Nephron (organoid): Measurements from ENCODE around the gene WNT2.

Source experiments
- H3K27ac Mint-ChIP-seq, 3 experiments: 2 replicates each; pipeline ENCODE4 v1.8.0; 2020; ENCODE audit warnings: mixed read lengths in 3 of 3, mild to moderate bottlenecking in 2 of 3, moderate library complexity in 1 of 3
- H3K27me3 Mint-ChIP-seq: 2 replicates; pipeline ENCODE4 v1.8.0; 2021; ENCODE audit warnings: low read depth, mild to moderate bottlenecking, moderate library complexity, mixed read lengths
- H3K36me3 Mint-ChIP-seq: 2 replicates; pipeline ENCODE4 v1.8.0; 2020; ENCODE audit warnings: low read depth, mixed read lengths
- H3K4me1 Mint-ChIP-seq: 2 replicates; pipeline ENCODE4 v1.8.0; 2020; ENCODE audit warnings: mixed read lengths
- H3K4me3 Mint-ChIP-seq, 3 experiments: 2 replicates each; pipeline ENCODE4 v1.8.0; 2020; ENCODE audit warnings: mild to moderate bottlenecking in 3 of 3, mixed read lengths in 3 of 3, moderate library complexity in 2 of 3
- H3K9me3 Mint-ChIP-seq: 2 replicates; pipeline ENCODE4 v1.8.0; 2020; ENCODE audit warnings: mixed read lengths
- CTCF ChIP-seq, 3 experiments: fragments of 200-600 bp; sonication (generic); IDR thresholded peaks; one replicate each; pipeline ENCODE4 v1.5.0; 2021; ENCODE audit warnings: antibody characterized with exemption in 3 of 3; ENCODE audit not compliant: unreplicated experiment in 3 of 3

The WNT2 gene

GRCh38 chr7:117320523-117320922 lies 2.3 kb downstream of the WNT2 start:
- peak overlapping the region in 2 of 3 experiments; percentile 55 to 69 for H3K4me3 Mint-ChIP-seq
- H3K27me3 Mint-ChIP-seq = peaks cover 84% of the 10 kb centered on the region
- no peak for TF ChIP-seq CTCF (IDR thresholded peaks at IDR 0.05; ENCODE audit: unreplicated experiment in 3 of 3)
- no peak overlapping the region for H3K27ac Mint-ChIP-seq
- peaks cover 8% of the 10 kb centered on the region for H3K9me3 Mint-ChIP-seq
- H3K36me3 Mint-ChIP-seq = no peaks in the 10 kb centered on the region
- H3K4me1 Mint-ChIP-seq = peaks cover 19% of the 10 kb centered on the region

GRCh38 chr7:117319181-117319580 lies 3.7 kb downstream of the WNT2 start:
- no peak overlapping the region for H3K4me3 Mint-ChIP-seq
- peaks cover 84% of the 10 kb centered on the region for H3K27me3 Mint-ChIP-seq
- H3K9me3 Mint-ChIP-seq = peaks cover 3% of the 10 kb centered on the region
- no peak overlapping the region for H3K27ac Mint-ChIP-seq
- H3K36me3 Mint-ChIP-seq = no peaks in the 10 kb centered on the region
- no peak for TF ChIP-seq CTCF (IDR thresholded peaks at IDR 0.05; ENCODE audit: unreplicated experiment in 3 of 3)
- H3K4me1 Mint-ChIP-seq = peaks cover 19% of the 10 kb centered on the region

DNA sequence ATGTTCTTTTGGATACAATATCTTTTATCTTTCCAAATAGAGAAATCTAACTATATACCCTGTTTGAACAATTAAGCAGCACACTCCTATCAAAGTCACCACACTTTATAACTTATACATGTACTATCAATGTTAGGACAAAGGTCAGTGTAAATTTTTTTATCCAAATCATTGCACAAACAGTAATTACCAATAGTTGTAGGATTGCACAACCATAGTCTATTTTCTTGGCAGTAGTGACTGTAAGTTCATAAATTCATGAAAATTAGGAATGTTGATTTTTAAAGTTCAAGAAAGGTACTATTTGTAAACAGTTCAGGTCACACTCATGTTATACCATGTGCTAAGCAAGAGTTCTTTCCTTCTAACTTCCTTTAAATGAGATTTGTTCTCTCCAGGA lies 9.3 kb downstream of the WNT2 start:
- no peak for TF ChIP-seq CTCF (IDR thresholded peaks at IDR 0.05; ENCODE audit: unreplicated experiment in 3 of 3)
- Mint-ChIP-seq H3K27me3 (peaks cover 32% of the 10 kb centered on the region), H3K4me3 (no peak overlapping the region), H3K4me1 (no peaks in the 10 kb centered on the region), H3K27ac (no peak overlapping the region), H3K36me3 (no peaks in the 10 kb centered on the region), H3K9me3 (no peaks in the 10 kb centered on the region)

GRCh38 chr7:117312593-117313580 lies 10.0 kb downstream of the WNT2 start:
- H3K9me3 Mint-ChIP-seq = no peaks in the 10 kb centered on the region
- no peaks in the 10 kb centered on the region for H3K36me3 Mint-ChIP-seq
- no peak overlapping the region for H3K4me3 Mint-ChIP-seq
- peaks cover 25% of the 10 kb centered on the region for H3K27me3 Mint-ChIP-seq
- TF ChIP-seq CTCF (IDR thresholded peaks at IDR 0.05; ENCODE audit: unreplicated experiment in 3 of 3) = peak in 2 of 3 experiments; percentile 32 to 46
- H3K4me1 Mint-ChIP-seq = no peaks in the 10 kb centered on the region
- no peak overlapping the region for H3K27ac Mint-ChIP-seq

GRCh38 chr7:117308891-117309290 lies 14.0 kb downstream of the WNT2 start:
- peaks cover 3% of the 10 kb centered on the region for H3K9me3 Mint-ChIP-seq
- H3K36me3 Mint-ChIP-seq = no peaks in the 10 kb centered on the region
- H3K4me3 Mint-ChIP-seq = no peak overlapping the region

More at GRCh38 chr7:117308891-117309290, 14.0 kb downstream of the WNT2 start:
- H3K4me1 Mint-ChIP-seq = no peaks in the 10 kb centered on the region
- no peaks in the 10 kb centered on the region for H3K27me3 Mint-ChIP-seq
- no peak overlapping the region for H3K27ac Mint-ChIP-seq
- TF ChIP-seq CTCF (IDR thresholded peaks at IDR 0.05; ENCODE audit: unreplicated experiment in 3 of 3) = no peak
